ENCODE results near the gene DDIAS. TPM values are rescaled to one million over a fixed set of nuclear protein-coding genes. Genes with fewer than 3 reads are reported as not detected.

The DDIAS gene
- total RNA-seq, 1 donor from 2014 or later: 0.58 TPM

DNA sequence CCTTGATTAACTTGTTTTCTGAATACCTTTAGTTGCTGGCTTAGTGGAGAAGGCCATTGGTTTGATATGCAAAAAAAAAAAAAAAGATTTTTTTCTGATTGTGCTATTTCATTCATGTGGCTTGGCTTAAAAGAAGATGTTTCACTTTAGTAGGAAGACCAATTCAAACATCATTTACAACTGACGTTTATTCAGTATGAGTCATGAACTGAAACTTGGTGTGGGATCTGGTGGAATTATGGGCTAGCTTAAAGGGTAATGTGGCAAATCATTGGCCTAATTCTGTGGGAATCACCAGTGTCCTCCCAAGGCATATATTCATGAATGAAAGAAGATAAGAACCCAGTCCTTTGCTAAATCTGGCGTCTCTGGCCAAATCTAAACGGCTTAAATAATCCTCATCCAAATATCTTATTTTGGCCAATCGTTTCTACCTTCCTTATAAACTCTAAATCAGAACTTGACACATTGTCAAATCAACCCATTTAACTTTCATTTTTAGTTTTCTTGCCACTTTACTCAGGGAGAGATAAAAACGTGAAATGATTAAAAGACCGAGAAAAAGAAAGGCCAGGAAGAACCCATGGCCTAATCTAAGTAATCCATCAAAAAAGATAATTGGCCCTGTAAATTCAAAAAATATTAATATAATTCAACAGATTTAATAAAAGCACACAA lies 77.0 kb downstream of the DDIAS start:
- no peak for DNase-seq
- Histone ChIP-seq H3K9me3 (replicated peaks) (no peaks in the 10 kb centered on the region), H3K27ac (replicated peaks) (no peak overlapping the region), H3K36me3 (peaks cover 18% of the 10 kb centered on the region), H3K4me1 (peaks cover 11% of the 10 kb centered on the region), H3K4me3 (no peak overlapping the region), H3K27me3 (ENCODE audit: low read depth) (no peaks in the 10 kb centered on the region)
- TF ChIP-seq CTCF (IDR thresholded peaks at IDR 0.05; ENCODE audit: borderline replicate concordance): no peak
- intact Hi-C loops (cut with micrococcal nuclease): no loop called here

DNA sequence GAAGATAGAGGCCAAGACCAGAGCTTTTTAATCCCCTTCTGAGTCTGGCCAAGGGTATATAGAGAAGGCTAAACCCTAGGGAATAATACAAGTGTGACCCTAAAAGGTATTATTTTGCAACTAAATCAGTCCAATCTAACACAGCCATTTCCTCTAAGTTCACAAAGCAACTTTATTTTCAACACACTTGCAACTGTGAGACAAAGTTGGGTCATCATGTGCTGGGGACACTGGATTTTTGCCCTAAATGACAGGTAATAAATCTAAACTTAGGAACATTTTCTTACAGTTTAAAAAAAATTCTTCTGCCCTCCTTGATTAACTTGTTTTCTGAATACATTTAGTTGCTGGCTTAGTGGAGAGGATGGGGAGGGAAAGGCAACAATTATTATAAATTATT lies 78.3 kb downstream of the DDIAS start:
- TF ChIP-seq CTCF (IDR thresholded peaks at IDR 0.05; ENCODE audit: borderline replicate concordance): no peak
- peaks cover 30% of the 10 kb centered on the region for H3K36me3 ChIP-seq
- H3K4me1 ChIP-seq: peaks cover 11% of the 10 kb centered on the region
- no peaks in the 10 kb centered on the region for H3K27me3 ChIP-seq (ENCODE audit: low read depth)
- intact Hi-C loops (cut with micrococcal nuclease): no loop called here
- no peak for DNase-seq
- H3K4me3 ChIP-seq: no peak overlapping the region
- H3K27ac ChIP-seq (replicated peaks): no peak overlapping the region
- H3K9me3 ChIP-seq (replicated peaks): no peaks in the 10 kb centered on the region

DNA sequence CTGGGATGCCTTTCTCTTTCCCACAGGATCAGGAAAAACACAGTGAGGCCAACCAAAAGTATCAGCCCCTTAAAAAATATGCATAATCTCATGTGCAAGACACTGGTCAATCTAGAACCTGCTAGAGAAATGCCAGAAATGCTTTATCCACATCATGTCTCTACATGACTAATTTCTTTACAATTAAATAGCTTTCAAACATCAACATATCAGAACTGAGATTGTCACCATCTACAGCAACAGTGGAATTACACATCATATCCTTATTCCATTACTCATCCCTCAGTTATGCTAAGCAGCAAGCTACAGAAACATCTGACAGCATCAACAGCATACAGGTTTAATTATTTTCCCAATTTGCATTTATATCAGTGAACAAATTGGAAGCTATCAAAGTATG lies 78.8 kb downstream of the DDIAS start:
- Histone ChIP-seq H3K4me3 (no peak overlapping the region), H3K27me3 (ENCODE audit: low read depth) (no peaks in the 10 kb centered on the region), H3K4me1 (peaks cover 11% of the 10 kb centered on the region), H3K9me3 (replicated peaks) (no peaks in the 10 kb centered on the region), H3K27ac (replicated peaks) (no peak overlapping the region), H3K36me3 (peaks cover 35% of the 10 kb centered on the region)
- intact Hi-C loops (cut with micrococcal nuclease): no loop called here
- TF ChIP-seq CTCF (IDR thresholded peaks at IDR 0.05; ENCODE audit: borderline replicate concordance): no peak
- no peak for DNase-seq

DNA sequence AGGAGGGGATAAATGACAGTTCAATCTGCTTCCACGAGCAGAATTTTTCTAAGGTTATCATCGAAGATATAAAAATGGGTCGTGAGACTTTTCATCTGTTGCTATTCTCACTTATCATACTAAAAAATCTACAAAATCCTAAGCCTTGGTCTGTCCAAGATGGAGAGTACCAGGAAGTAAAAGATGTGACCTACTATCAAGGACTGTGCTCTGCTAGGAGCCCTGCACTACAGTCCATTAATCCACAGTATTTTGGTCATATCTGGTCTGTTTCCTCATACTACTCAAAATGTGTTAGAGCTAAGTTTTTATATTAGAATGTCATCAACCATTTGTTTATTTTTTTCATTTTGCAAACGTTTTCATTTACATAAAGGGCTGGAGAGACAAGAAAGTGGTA lies 79.4 kb downstream of the DDIAS start:
- H3K27ac ChIP-seq (replicated peaks): no peak overlapping the region
- no peaks in the 10 kb centered on the region for H3K9me3 ChIP-seq (replicated peaks)
- H3K4me1 ChIP-seq: peaks cover 11% of the 10 kb centered on the region
- H3K4me3 ChIP-seq: no peak overlapping the region
- H3K27me3 ChIP-seq (ENCODE audit: low read depth): no peaks in the 10 kb centered on the region
- no peak for TF ChIP-seq CTCF (IDR thresholded peaks at IDR 0.05; ENCODE audit: borderline replicate concordance)
- H3K36me3 ChIP-seq: peaks cover 42% of the 10 kb centered on the region
- no peak for DNase-seq
- intact Hi-C loops (cut with micrococcal nuclease): no loop called here

GRCh38 chr11:82981852-82982251 lies 80.3 kb downstream of the DDIAS start:
- Histone ChIP-seq H3K4me3 (no peak overlapping the region), H3K27ac (replicated peaks) (no peak overlapping the region), H3K9me3 (replicated peaks) (no peaks in the 10 kb centered on the region), H3K4me1 (peaks cover 16% of the 10 kb centered on the region), H3K27me3 (ENCODE audit: low read depth) (no peaks in the 10 kb centered on the region), H3K36me3 (peaks cover 51% of the 10 kb centered on the region)
- intact Hi-C loops (cut with micrococcal nuclease): no loop called here
- DNase-seq: no peak
- no peak for TF ChIP-seq CTCF (IDR thresholded peaks at IDR 0.05; ENCODE audit: borderline replicate concordance)

Other genes with a start within 250 kb of the DDIAS start
- gene FAM181B, start 167.9 kb upstream of the DDIAS start, total RNA-seq: 0.19 TPM
- 40.2 TPM for gene PRCP, start 1.3 kb upstream of the DDIAS start, total RNA-seq
- gene RAB30, start 170.2 kb downstream of the DDIAS start, total RNA-seq: 24.7 TPM

Measured in left ventricle myocardium inferior (tissue), 1 donor.